HepG2 (cell line): ENCODE data around the gene HAT1. TPM values are rescaled to one million over a fixed set of nuclear protein-coding genes. Genes with fewer than 3 reads are reported as not detected.

Source experiments
- AHDC1 ChIP-seq: sonication (generic); formaldehyde crosslinking; IDR thresholded peaks from 2 replicates; pipeline ENCODE4 v1.5.1; 2020; ENCODE audit warnings: mild to moderate bottlenecking, missing genetic modification reagents, borderline replicate concordance
- ATF6 ChIP-seq: sonication (generic); formaldehyde crosslinking; conservative IDR thresholded peaks from 2 replicates; pipeline ENCODE4 v1.4.0; 2020; ENCODE audit warnings: missing genetic modification reagents
- BATF2 ChIP-seq: sonication (generic); formaldehyde crosslinking; IDR thresholded peaks from 2 replicates; pipeline ENCODE4 v1.8.0; 2022; ENCODE audit warnings: mild to moderate bottlenecking, missing genetic modification reagents, moderate library complexity
- GATA4 ChIP-seq: sonication (generic); IDR thresholded peaks from 2 replicates; pipeline ENCODE4 v1.6.1; 2016; ENCODE audit warnings: antibody characterized with exemption, low read depth, borderline replicate concordance
- MYC ChIP-seq: sonication (generic); formaldehyde crosslinking; IDR thresholded peaks from 2 replicates; pipeline ENCODE4 v1.9.0; 2021; ENCODE audit warnings: missing genetic modification reagents, borderline replicate concordance
- NFE2L1 ChIP-seq: sonication (generic); formaldehyde crosslinking; IDR thresholded peaks from 2 replicates; pipeline ENCODE4 v1.4.0; 2020; ENCODE audit warnings: missing genetic modification reagents, mild to moderate bottlenecking, borderline replicate concordance
- SNRNP70 ChIP-seq: fragments of 200-400 bp; formaldehyde crosslinking; IDR thresholded peaks from 2 replicates; pipeline ENCODE4 v1.6.1; 2017; ENCODE audit warnings: mild to moderate bottlenecking, low read depth, low read length, moderate library complexity
- SYNCRIP ChIP-seq: fragments of 200-400 bp; formaldehyde crosslinking; IDR thresholded peaks from 2 replicates; pipeline ENCODE4 v1.6.1; 2018; ENCODE audit warnings: mild to moderate bottlenecking, low read depth, low read length; ENCODE audit not compliant: insufficient read depth
- TAF1 ChIP-seq: sonication (generic); formaldehyde crosslinking; IDR thresholded peaks from 2 replicates; pipeline ENCODE4 v1.4.0; 2020; ENCODE audit warnings: missing genetic modification reagents
- ZC3H13 ChIP-seq: sonication (generic); formaldehyde crosslinking; IDR thresholded peaks from 2 replicates; pipeline ENCODE4 v1.8.1; 2023; ENCODE audit warnings: mild to moderate bottlenecking, missing genetic modification reagents, moderate library complexity
- ZKSCAN1 ChIP-seq: fragments of 150-350 bp; IDR thresholded peaks from 2 replicates; pipeline ENCODE4 v1.6.1; 2014; ENCODE audit warnings: low read length
- ZNF629 ChIP-seq: sonication (generic); formaldehyde crosslinking; conservative IDR thresholded peaks from 2 replicates; pipeline ENCODE4 v1.5.0; 2020; ENCODE audit warnings: missing genetic modification reagents
- ZNF781 ChIP-seq: sonication (generic); formaldehyde crosslinking; IDR thresholded peaks from 2 replicates; pipeline ENCODE4 v1.5.1; 2020; ENCODE audit warnings: borderline replicate concordance, mild to moderate bottlenecking, missing genetic modification reagents; ENCODE audit errors: not compliant biosample characterization
- ZSCAN20 ChIP-seq: sonication (generic); formaldehyde crosslinking; IDR thresholded peaks from 2 replicates; pipeline ENCODE4 v1.4.0; 2020; ENCODE audit warnings: missing genetic modification reagents, mild to moderate bottlenecking, borderline replicate concordance
- polyA plus RNA-seq, 8 experiments: library from polyadenylated mRNA; depleted of rRNA in 3 of 8; stranded (reverse) in 7 of 8; unstranded in 1 of 8; fragments of >200 nt; fragmentation: Illumina TruSeq in 4 of 8; extraction: Trizol in 4 of 8; gene quantifications; 2 replicates each; pipeline versions ENCODE4 v1.2.1 to v1.2.3, GENCODE V29; 2011 to 2016; ENCODE audit warnings: low read depth in 4 of 8, missing spikeins in 1 of 8, mixed read lengths in 1 of 8; ENCODE audit not compliant: insufficient read depth in 1 of 8
- total RNA-seq, 5 experiments: library from RNA; depleted of rRNA; stranded (reverse); fragments of >200 nt; fragmentation: Illumina TruSeq; extraction: Trizol; gene quantifications; 2 replicates each; pipeline ENCODE4 v1.2.3, GENCODE V29; 2016; ENCODE audit warnings: low read depth in 1 of 5
- TF ChIP-seq, protein P1 (sequence below): sonication (generic); formaldehyde crosslinking; conservative IDR thresholded peaks from 2 replicates; pipeline ENCODE4 v1.8.0; 2022; ENCODE audit warnings: mild to moderate bottlenecking, moderate library complexity, missing genetic modification reagents
- TF ChIP-seq, protein P2 (sequence below): conservative IDR thresholded peaks from 2 replicates; pipeline ENCODE4 v1.6.1; 2018; ENCODE audit warnings: missing genetic modification reagents

The HAT1 gene
- total and polyA plus RNA-seq, 2 of the 13 experiments (the other 11 are each of a cell fraction or from before 2014, with no cell fraction given), result 45.4 to 119 TPM

DNA sequence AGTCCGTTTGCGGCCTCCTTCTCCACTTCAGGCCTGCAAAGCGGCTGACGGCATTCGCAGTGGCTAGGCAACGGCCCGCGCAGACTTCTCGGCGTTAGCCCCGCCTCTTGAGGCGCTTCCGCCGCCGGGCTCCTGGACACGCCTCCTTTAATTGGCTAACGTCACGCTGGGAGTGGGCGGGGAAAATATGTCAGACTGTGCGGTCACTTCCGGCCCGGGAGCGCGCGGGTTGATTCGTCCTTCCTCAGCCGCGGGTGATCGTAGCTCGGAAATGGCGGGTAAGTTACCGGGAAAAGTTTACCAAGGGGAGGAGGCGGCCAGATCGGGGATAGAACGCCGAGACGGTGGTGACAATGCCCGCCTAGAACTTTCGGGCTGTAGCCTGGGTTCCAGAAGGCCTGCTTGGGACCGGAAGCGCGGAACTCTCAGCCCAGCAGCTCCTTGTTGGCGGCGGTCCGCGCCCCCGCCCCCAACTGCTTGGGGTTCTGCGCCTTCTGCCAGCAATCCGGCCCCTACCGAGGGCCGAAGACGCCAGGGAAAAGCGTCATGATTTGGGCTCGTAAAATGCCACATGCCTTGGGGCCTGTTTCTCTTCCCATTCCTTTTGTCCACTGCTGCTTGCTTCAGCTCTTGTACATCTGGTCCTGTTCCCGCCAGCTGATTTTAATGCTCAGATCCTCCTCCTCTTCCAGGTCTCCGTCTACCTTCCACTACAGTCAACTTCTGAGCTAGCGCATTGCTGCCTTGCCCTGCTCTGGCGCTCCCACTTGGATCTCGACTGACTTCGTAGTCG, at the start of gene HAT1 (continued):
- no peak; the same call in 1 of the 2 replicates for TF ChIP-seq AHDC1 (CRISPR knock-in tag)
- peak; percentile 66; the same call in 1 of the 2 replicates for TF ChIP-seq BATF2 (CRISPR knock-in tag)
- peak; percentile 15; the same call in 1 of the 2 replicates for TF ChIP-seq ZNF629 (CRISPR knock-in tag)
- TF ChIP-seq SNRNP70, result no peak
- 0 out of 2 replicates have a peak, but pooled peaks have one; percentile 29 for TF ChIP-seq NFE2L1 (CRISPR knock-in tag)
- TF ChIP-seq ZNF781 (CRISPR knock-in tag), result no peak
- peak; percentile 58; the same call in 1 of the 2 replicates for TF ChIP-seq TAF1 (CRISPR knock-in tag)
- TF ChIP-seq, protein P1, sequence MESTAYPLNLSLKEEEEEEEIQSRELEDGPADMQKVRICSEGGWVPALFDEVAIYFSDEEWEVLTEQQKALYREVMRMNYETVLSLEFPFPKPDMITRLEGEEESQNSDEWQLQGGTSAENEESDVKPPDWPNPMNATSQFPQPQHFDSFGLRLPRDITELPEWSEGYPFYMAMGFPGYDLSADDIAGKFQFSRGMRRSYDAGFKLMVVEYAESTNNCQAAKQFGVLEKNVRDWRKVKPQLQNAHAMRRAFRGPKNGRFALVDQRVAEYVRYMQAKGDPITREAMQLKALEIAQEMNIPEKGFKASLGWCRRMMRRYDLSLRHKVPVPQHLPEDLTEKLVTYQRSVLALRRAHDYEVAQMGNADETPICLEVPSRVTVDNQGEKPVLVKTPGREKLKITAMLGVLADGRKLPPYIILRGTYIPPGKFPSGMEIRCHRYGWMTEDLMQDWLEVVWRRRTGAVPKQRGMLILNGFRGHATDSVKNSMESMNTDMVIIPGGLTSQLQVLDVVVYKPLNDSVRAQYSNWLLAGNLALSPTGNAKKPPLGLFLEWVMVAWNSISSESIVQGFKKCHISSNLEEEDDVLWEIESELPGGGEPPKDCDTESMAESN, result peak; percentile 74
- TF ChIP-seq ZKSCAN1, result no peak
- TF ChIP-seq ZSCAN20 (CRISPR knock-in tag), result no peak
- TF ChIP-seq, protein P2, sequence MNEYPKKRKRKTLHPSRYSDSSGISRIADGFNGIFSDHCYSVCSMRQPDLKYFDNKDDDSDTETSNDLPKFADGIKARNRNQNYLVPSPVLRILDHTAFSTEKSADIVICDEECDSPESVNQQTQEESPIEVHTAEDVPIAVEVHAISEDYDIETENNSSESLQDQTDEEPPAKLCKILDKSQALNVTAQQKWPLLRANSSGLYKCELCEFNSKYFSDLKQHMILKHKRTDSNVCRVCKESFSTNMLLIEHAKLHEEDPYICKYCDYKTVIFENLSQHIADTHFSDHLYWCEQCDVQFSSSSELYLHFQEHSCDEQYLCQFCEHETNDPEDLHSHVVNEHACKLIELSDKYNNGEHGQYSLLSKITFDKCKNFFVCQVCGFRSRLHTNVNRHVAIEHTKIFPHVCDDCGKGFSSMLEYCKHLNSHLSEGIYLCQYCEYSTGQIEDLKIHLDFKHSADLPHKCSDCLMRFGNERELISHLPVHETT (CRISPR knock-in tag), result peak; percentile 73; the same call in 1 of the 2 replicates
- 0 out of 2 replicates have a peak, but pooled peaks have one; percentile 14 for TF ChIP-seq GATA4
- peak; percentile 89; the same call in 1 of the 2 replicates for TF ChIP-seq ATF6 (CRISPR knock-in tag)
- 0 out of 2 replicates have a peak, but pooled peaks have one; percentile 57 for TF ChIP-seq ZC3H13
- peak; percentile 68; the same call in 1 of the 2 replicates for TF ChIP-seq MYC (CRISPR knock-in tag)
- TF ChIP-seq SYNCRIP, result no peak
